IMR-90 (cell line): ENCODE results near the gene MYO1A. TPM values are rescaled to one million over a fixed set of nuclear protein-coding genes. Genes with fewer than 3 reads are reported as not detected.
"Not testable (repeated sequence)": the region's sequence is repeated elsewhere in the genome, so short reads cannot be mapped to it uniquely, and the experiment has no call there.

ENCODE experiments used
- ATAC-seq: fragments of 200-7000 bp; cut with Tn5 transposase; 2 replicates; pipeline ENCODE4 v1.9.1; 2020; ENCODE audit warnings: low read depth, mild to moderate bottlenecking, moderate library complexity
- BruUV-seq: library from RNA; stranded (reverse); fragments of 400-500 nt; replicated peaks from 2 replicates; lab custom pipeline; 2021; lab: Mats Ljungman, UMichigan
- CTCF ChIA-PET: fragments of 300-600 bp; formaldehyde crosslinking; extraction: SDS; loops from one replicate; lab custom pipeline; 2021; ENCODE audit warnings: antibody characterized with exemption; lab: Yijun Ruan, JAX
- POLR2A ChIA-PET: fragments of 300-600 bp; sonication (Branson Sonifier 250); formaldehyde crosslinking; loops from one replicate; lab custom pipeline; 2022; ENCODE audit warnings: antibody characterized with exemption; ENCODE audit not compliant: unreplicated experiment; lab: Charles Lee
- DNase-seq: peaks from one replicate; pipeline ENCODE4 v3.0.0; 2013
- H2AFZ ChIP-seq: replicated peaks from 2 replicates; pipeline ENCODE3; 2013; ENCODE audit warnings: low read length, mild to moderate bottlenecking; ENCODE audit not compliant: poor library complexity
- H2AK5ac ChIP-seq: 2 replicates; pipeline ENCODE4 v1.6.1; 2013; ENCODE audit warnings: low read depth, low read length, inconsistent platforms
- H2AK9ac ChIP-seq: replicated peaks from 2 replicates; pipeline ENCODE3; 2013; ENCODE audit warnings: mild to moderate bottlenecking, low read depth, low read length, moderate library complexity; ENCODE audit not compliant: poor library complexity
- H2BK120ac ChIP-seq: 2 replicates; pipeline ENCODE4 v1.6.1; 2013; ENCODE audit warnings: low read depth, low read length, inconsistent platforms
- H2BK15ac ChIP-seq: 3 replicates; pipeline ENCODE4 v1.6.1; 2013; ENCODE audit warnings: low read depth, low read length, inconsistent platforms
- H2BK20ac ChIP-seq: 2 replicates; pipeline ENCODE4 v1.6.1; 2013; ENCODE audit warnings: low read depth, mild to moderate bottlenecking, inconsistent platforms, low read length, moderate library complexity
- H2BK5ac ChIP-seq: 2 replicates; pipeline ENCODE4 v1.6.1; 2013; ENCODE audit warnings: mild to moderate bottlenecking, low read depth, low read length, inconsistent platforms; ENCODE audit not compliant: poor library complexity, severe bottlenecking
- H3K14ac ChIP-seq: replicated peaks from 2 replicates; pipeline ENCODE4 v1.6.1; 2013; ENCODE audit warnings: low read depth, low read length, inconsistent platforms
- H3K18ac ChIP-seq: 2 replicates; pipeline ENCODE4 v1.6.1; 2013; ENCODE audit warnings: low read depth, low read length, control low read depth
- H3K23ac ChIP-seq: 2 replicates; pipeline ENCODE4 v1.6.1; 2013; ENCODE audit warnings: low read depth, low read length, inconsistent platforms
- H3K27ac ChIP-seq: 2 replicates; pipeline ENCODE4 v1.5.1; 2013; ENCODE audit warnings: mild to moderate bottlenecking, control low read depth, low read length; ENCODE audit not compliant: insufficient read depth
- H3K27me3 ChIP-seq: 2 replicates; pipeline ENCODE4 v1.6.1; 2013; ENCODE audit warnings: low read length; ENCODE audit not compliant: control insufficient read depth, insufficient read depth
- H3K36me3 ChIP-seq: 2 replicates; pipeline ENCODE4 v1.6.1; 2013; ENCODE audit warnings: low read length, mixed read lengths; ENCODE audit not compliant: control insufficient read depth, insufficient read depth
- H3K4ac ChIP-seq: 2 replicates; pipeline ENCODE4 v1.6.1; 2013; ENCODE audit warnings: low read depth, low read length, inconsistent platforms
- H3K4me1 ChIP-seq: 2 replicates; pipeline ENCODE4 v1.6.1; 2013; ENCODE audit warnings: low read length, mixed read lengths; ENCODE audit not compliant: control insufficient read depth, insufficient read depth
- H3K4me2 ChIP-seq: 2 replicates; pipeline ENCODE4 v1.6.1; 2013; ENCODE audit warnings: low read depth, mild to moderate bottlenecking, control low read depth, low read length, moderate library complexity
- H3K4me3 ChIP-seq: 2 replicates; pipeline ENCODE4 v1.5.1; 2013; ENCODE audit warnings: low read depth, mild to moderate bottlenecking, control low read depth, low read length, moderate library complexity; ENCODE audit not compliant: insufficient read depth
- H3K56ac ChIP-seq: 2 replicates; pipeline ENCODE4 v1.6.1; 2013; ENCODE audit warnings: low read length, inconsistent platforms; ENCODE audit not compliant: insufficient read depth; ENCODE audit errors: extremely low read depth
- H3K79me1 ChIP-seq, 2 experiments: 2 replicates each; pipeline ENCODE4 v1.6.1; 2013; ENCODE audit warnings: low read length in 2 of 2, inconsistent platforms in 1 of 2, low read depth in 1 of 2
- H3K9ac ChIP-seq: 2 replicates; pipeline ENCODE4 v1.6.1; 2013; ENCODE audit warnings: low read depth, low read length, control low read depth
- H3K9me1 ChIP-seq: 2 replicates; pipeline ENCODE4 v1.6.1; 2013; ENCODE audit warnings: low read length, inconsistent platforms; ENCODE audit not compliant: insufficient read depth
- H3K9me3 ChIP-seq: 2 replicates; pipeline ENCODE4 v1.6.1; 2013; ENCODE audit warnings: low read length; ENCODE audit not compliant: control insufficient read depth, insufficient read depth
- H4K20me1 ChIP-seq: 2 replicates; pipeline ENCODE4 v1.6.1; 2013; ENCODE audit warnings: low read length, inconsistent platforms; ENCODE audit not compliant: insufficient read depth
- H4K5ac ChIP-seq: 2 replicates; pipeline ENCODE4 v1.6.1; 2013; ENCODE audit warnings: mild to moderate bottlenecking, low read depth, low read length, control low read depth
- H4K8ac ChIP-seq, 2 experiments: 2 replicates each; pipeline ENCODE4 v1.6.1; 2013; ENCODE audit warnings: low read depth in 2 of 2, low read length in 2 of 2, control low read depth in 1 of 2, inconsistent platforms in 1 of 2
- H4K91ac ChIP-seq: 2 replicates; pipeline ENCODE4 v1.6.1; 2013; ENCODE audit warnings: low read depth, low read length, inconsistent platforms; ENCODE audit not compliant: insufficient read depth
- WGBS, 2 experiments: methylation state at CpG; one replicate each; pipeline versions ENCODE4 v1.1.5 to v1.1.7; 2013; ENCODE audit warnings: missing lambda C conversion rate in 2 of 2; ENCODE audit not compliant: insufficient read length in 1 of 2; ENCODE audit errors: extremely low coverage in 2 of 2; 5-methylcytosine and 5-hydroxymethylcytosine counted together
- dilution Hi-C: fragments of 300-500 bp; cut with HindIII; formaldehyde crosslinking; loops from one replicate; pipeline ENCODE4 v1.14.3; 2018; ENCODE audit warnings: low sequenced_read_pairs; ENCODE audit not compliant: unreplicated experiment
- in situ Hi-C: fragments of 300-500 bp; cut with MboI; formaldehyde crosslinking; loops from 3 replicates; pipeline ENCODE4 v1.14.3; 2019; ENCODE audit warnings: low sequenced_read_pairs, inconsistent platforms, mixed read lengths
- intact Hi-C: fragments of 100-400 bp; cut with micrococcal nuclease; formaldehyde crosslinking; loops from 2 replicates; pipeline ENCODE4 v1.10.0; 2022
- polyA plus RNA-seq, 3 experiments: library from polyadenylated mRNA; depleted of rRNA; stranded (reverse); fragments of >200 nt; gene quantifications; 2 replicates each; pipeline ENCODE4 v1.2.3, GENCODE V29; 2012; ENCODE audit warnings: low replicate concordance in 1 of 3
- total RNA-seq: library from RNA; depleted of rRNA; stranded (reverse); fragments of >200 nt; gene quantifications from 2 replicates; pipeline ENCODE4 v1.2.3, GENCODE V29; 2012

Gene MYO1A
- total and polyA plus RNA-seq, 2 of the 4 experiments (the other 2 are of a cell fraction), result under 0.01 TPM; not detected in 1

- H3K4me2 ChIP-seq, H2AFZ ChIP-seq, H2BK20ac ChIP-seq, H3K56ac ChIP-seq, H2BK5ac ChIP-seq, H3K4me3 ChIP-seq, H3K79me1 ChIP-seq, H4K20me1 ChIP-seq, dilution Hi-C loops, H3K18ac ChIP-seq, H3K9ac ChIP-seq, H3K23ac ChIP-seq, POLR2A ChIA-PET, H4K91ac ChIP-seq, H3K9me1 ChIP-seq, H3K4me1 ChIP-seq, H2BK120ac ChIP-seq, H4K5ac ChIP-seq, H4K8ac ChIP-seq, H3K4ac ChIP-seq, H3K36me3 ChIP-seq, H3K27me3 ChIP-seq, H2AK9ac ChIP-seq, H2BK15ac ChIP-seq, H3K14ac ChIP-seq, H3K9me3 ChIP-seq, BruUV-seq, H2AK5ac ChIP-seq, H3K27ac ChIP-seq, CTCF ChIA-PET, intact Hi-C loops: not testable (repeated sequence)
- peak; percentile 35 for DNase-seq
- ATAC-seq, result 0 out of 2 replicates have a peak, but pooled peaks have one; percentile 19
- in situ Hi-C loops, result loop anchor here (5.0 to 25.0 kb wide), 2 partner anchors 223 to 473 kb away; partner anchors contain the start of genes HSD17B6 and RBMS2
- no CpG with 5 or more reads among the region's 6 CpGs for WGBS, 2 experiments
Measured at GRCh38 chr12:56985714-56986113, 64.2 kb downstream of the MYO1A start.
